GM19452 (cell line): ENCODE data around the gene SPATA24.
"Not testable (repeated sequence)": the region's sequence is repeated elsewhere in the genome, so short reads cannot be mapped to it uniquely, and the experiment has no call there.

Source experiments
- ATAC-seq: cut with Tn5 transposase; IDR thresholded peaks from one replicate; pipeline ENCODE4 v1.9.1; 2021; ENCODE audit not compliant: unreplicated experiment

Gene SPATA24

DNA sequence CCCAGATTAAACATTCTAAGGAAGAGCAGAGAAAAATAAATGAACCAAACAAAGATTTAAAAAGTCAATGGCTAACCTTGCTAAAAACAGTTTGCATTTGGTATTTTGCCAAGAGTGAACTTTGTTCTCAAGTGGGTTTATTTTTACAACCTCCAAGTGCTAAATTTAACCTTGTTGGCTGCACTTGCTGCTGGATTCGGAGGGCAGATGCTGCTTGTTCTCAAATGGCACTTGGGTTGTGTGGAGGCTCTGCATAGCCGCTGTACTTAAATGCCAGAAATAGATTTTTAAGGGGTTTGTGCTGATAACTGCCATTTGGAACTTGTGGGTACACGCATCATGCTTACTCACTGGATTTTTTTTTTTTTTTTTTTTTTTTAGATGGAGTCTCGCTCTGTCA, 13.3 kb upstream of the SPATA24 start:
- no peak for ATAC-seq

DNA sequence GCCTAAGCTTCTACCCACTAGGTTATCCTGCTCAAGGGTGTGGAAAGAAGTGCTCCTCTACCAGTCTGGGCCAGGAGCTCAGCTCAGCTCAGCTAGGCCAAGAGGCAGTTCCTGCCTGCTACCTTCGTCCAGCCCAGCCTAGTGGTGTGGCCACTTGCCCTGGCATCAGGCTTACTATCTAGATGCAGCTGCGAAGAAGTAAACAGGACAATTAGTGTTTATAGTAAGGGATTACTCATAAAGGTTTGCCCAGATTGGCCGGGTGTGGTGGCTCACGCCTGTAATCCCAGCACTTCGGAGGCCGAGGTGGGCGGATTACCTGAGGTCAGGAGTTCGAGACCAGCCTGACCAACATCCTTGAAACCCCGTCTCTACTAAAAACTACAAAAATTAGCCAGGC, 12.8 kb upstream of the SPATA24 start:
- no peak for ATAC-seq

DNA sequence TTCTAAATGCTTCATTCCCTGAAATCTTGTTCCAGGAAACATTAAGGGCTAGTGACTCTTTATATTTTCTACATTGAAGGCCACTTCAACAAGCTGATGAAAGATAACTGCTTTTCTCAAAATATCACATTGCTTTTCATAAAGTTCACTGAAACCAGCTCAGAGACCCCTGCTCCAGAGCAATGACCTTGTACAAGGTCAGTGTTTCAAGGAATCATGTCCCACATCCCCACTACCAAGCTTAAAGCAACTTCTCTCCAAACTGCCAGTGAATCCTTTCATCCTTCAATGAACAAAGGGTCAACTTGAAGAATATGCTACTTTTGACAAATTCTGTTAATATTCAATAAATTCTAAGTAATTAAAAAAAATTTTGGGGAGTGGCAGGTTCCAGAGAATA, 12.0 kb upstream of the SPATA24 start:
- ATAC-seq, result no peak

DNA sequence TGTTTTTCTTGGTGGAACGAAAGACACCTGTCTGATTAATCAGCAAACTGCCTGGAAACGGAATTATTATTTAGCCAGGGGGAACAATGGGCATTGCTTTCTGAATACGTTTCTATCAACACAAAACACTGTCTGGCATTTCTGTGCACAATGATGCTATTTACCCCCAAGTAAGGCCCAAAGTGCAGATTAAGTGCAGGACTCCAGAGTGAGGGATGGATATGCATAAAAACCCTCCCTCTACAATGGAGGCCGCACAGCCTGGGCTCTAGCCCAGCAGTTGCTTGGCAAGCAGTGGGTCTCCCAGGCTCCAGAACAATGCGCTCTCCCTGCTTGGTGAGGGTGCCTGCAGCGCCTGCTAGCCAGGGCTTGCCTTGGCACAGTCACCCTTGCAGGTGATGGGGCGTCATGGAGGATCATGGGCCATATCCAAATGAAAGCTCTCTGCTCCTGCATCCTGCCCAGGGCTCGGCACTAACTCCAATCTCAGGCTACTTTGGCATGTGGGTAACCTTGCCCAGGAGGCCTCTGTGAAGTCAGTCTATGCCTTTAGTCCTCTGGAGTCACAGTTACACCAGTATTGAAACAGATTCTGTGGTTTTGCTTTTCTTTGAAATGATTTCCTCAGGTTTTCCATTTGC, 11.5 kb upstream of the SPATA24 start:
- no peak for ATAC-seq

DNA sequence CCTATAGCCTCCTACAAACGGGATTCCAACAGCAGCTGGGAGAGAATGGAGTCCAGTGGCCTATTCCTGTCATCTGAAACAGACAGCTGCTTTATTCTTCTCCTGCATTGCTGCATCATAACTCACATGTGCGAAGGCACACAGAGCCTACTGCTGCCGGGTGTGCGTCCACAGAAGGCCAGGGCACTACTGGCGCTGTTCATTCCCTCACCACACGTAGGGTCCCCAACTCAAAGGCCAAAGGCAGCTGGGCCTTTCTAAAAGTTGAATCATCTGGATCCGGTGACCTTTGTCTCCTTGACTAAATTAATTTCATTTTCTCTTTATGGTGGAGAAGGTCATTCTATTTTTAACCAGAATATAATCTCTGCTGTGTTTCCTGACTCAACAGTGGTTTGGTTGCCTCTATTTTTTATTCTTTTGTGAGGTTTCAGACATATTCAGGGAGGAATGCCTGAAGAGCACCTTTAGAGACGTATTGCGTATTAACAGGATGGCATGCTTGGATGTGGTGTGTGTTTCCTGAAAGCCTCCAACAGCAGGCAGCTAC, 10.8 kb upstream of the SPATA24 start:
- no peak for ATAC-seq

DNA sequence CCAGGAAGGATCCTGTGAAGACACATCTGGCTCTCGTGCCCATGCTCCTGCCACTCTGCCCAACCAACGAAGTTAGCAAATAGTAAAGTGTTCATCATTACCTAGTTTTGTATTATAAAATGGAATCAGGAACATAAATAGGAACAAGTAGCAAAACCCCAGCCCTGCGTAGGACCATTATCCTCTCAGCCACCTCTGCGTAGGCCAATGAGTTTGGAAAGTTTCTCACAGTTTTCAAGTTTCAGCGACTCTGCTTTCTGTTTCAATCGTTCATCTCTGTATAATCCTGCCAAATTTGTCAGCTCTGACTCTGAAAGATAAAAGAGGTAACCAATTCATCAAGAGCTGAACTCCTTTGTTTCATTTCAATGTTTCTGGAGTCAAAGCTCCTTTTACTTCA, 10.1 kb upstream of the SPATA24 start:
- no peak for ATAC-seq

DNA sequence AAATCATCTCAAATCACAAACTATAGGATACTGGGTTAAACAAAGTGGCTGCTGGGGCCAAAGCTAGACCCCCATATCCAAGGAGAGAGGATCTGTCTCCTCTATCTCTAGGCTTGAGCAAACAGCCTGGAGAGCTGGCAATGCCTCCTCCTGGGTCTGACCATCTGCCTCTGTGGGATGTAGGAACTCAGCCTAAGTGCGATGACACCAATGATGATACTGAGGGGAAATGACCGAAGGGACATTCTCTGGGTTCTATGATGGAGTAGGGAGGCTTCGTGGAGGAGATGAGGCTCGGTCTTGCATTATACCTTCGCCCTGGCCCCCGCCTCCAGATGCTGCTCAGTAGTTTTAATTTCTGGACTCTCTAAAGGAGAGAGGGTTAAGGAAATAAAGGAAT, 9.3 kb upstream of the SPATA24 start:
- ATAC-seq, result no peak

DNA sequence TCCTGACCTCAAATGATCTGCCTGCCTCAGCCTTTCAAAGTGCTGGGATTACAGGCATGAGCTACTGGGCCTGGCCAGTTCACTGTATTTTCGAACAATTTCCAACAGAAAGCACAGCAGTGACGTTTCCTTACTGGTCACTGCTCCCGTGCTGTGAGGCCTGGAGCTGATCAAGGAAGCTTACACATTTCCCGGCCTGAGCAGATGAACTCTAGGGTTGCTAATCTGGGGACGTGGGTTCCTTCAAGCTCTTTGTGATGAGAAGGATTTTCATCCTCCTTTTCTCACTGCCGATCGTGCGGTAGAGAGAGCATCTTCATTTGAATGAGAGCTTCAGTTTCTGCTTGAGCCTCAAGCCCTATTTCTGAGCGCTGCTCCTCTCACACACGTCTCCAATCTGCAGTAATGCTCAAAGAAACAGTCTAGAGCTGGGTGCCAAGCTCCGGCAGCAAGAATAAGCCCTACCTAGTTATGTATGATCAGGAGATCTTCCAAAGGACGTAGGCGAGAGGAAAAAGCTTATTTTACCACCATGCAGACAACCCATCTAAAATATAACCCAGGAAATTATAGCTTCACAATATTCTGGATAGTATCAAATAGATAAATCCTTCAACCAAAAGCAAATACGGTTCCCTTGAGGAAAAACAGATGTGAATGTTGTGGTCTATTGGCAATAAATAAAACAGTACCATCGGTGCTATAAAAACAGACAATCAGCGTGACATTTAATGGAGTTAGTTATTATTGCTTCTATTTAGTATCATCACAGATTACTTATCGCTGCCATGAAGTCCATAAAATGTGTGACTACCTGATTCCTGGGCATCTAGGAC, 7.3 kb upstream of the SPATA24 start:
- no peak for ATAC-seq

DNA sequence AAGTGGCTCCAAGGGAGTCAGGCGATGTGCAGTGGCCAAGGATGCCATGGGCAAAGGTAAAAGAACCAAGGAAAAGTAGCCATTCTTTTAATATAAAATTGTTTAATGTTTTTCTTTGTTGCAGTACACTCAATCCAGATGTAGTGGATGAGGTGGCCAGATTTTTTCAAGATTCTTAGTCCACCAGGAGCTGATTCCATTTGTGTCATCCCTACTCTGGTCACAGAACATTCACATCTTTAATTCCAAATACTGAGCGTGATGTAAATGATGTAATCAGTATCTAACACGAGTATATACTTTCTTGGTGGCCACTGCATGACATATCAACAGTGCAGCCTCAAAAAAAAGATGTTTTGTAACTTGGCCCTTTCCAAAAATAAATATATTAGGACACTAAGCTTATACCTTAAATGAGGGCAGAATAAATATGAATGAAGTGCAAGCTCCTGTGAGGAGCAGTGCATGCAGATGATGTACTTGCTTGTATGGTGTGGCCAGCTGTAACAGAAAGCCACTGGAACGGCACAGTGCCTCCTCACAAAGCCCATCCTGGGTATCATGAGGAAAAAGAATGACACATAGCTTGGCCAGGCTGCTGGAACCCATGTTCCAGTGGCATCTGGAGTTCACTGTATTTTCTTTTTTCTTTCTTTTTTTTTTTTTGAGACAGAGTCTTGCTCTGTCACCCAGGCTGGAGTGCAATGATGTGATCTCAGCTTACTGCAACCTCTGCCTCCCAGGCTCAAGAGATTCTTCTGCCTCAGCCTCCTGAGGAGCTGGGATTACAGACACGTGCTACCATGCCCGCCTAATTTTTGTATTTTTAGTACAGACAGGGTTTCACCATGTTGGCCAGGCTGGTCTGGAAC, 6.5 kb upstream of the SPATA24 start:
- no peak for ATAC-seq

DNA sequence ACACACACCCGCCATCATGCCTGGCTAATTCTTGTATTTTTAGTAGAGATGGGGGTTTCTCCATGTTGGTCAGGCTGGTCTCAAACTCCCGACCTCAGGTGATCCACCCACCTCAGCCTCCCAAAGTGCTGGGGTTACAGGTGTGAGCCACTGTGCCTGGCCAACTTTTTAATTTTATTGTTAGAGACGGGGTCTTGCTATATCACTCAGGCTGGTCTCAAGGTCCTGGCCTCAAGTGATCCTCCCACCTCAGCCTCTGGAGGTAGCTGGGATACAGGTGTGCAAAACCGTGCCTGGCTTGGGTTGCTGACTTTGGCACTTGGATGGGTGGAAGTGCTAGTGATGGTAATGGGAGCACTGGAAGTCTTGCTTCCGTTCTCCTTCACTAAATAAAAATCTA, 5.2 kb upstream of the SPATA24 start:
- ATAC-seq, result not testable (repeated sequence)

DNA sequence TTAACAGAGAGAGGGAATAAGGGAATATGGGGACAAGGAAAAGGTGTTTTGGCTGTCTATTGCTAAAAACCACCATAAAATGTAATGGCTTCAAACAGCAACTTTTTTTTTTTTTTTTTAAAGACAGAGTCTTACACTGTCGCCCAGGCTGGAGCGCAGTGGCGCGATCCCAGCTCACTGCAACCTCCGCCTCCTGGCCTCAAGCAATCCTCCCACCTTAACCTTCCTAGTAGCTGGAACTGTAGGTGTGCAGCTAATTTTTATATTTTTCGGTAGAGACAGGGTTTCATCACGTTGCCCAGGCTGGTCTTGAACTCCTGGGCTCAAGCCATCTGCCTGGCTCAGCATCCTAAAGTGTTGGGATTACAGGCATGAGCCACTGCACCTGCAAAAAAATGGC, 4.3 kb upstream of the SPATA24 start:
- no peak for ATAC-seq

DNA sequence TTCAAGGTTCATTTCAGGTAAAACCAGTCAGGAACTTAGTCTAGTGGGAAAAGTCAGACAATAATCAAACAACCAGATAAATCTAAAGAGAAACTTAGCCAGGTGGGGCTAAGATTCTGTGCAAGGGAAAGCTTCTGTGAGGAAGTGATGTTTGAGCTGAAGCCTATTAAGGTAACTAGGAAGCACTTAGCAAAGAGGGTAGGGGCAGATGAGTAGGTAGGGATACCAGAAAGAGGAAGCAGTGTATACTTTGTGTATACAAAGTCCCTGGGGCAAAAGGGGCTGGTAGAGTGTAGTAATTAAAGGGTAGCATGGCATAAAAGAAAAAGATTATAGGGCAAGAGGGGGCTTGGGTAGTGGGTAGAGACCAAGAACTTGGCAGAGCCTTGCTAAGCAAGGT, 3.6 kb upstream of the SPATA24 start:
- no peak for ATAC-seq

DNA sequence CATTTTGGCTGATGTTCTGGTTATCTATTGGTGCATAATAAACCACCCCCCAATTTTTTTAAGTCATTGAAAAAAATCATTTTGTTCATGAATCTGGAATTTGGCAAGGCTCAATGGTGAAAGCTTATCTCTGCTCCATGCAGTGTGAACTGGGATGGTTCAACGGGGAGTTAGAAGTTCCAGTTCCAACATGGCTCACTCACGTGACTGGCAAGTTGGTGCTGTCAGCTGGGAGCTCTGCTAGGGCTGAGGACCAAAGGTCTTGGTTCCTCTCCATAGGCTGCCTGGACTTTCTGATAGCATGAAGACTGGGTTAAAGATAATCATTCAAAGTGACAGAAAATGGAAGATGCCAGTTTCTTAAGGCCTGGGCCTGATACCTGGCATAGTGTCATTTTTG, 3.1 kb upstream of the SPATA24 start:
- no peak for ATAC-seq

DNA sequence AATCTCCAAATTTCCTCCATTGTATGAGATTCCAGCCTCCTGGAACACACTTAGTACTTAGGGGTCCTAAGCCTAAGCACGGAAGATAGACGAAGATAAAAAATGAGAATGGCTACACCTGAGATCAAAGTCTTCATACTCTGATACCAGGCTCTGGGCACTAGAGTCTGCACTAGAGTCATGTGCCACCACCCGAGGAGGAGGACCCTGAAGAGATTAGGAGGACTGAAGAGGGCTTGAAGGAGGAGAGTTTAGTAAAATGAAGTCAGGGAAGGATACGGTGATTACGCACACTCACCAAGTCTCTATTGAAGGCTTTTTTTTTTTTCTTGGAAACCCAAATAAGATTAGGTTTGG, 573 bp upstream of the SPATA24 start:
- ATAC-seq, result no peak

DNA sequence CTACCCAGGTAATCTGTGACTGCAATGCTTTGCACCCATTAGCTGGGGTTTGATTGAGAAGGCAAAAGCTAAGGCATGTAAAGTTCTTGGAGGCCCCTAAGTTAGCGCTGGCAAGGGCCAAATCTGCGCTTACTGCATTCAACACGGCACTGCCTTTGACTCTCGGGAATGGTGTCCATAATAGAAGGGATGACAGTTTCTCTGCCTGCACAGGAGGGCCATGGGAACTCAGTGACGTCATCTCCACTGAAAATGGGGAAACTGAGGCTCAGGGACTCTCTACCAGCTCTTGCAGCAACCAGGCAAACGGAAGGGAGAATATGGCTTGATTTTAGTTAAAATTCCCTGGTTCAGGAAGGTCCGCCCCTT, 487 bp downstream of the SPATA24 start:
- no peak for ATAC-seq

DNA sequence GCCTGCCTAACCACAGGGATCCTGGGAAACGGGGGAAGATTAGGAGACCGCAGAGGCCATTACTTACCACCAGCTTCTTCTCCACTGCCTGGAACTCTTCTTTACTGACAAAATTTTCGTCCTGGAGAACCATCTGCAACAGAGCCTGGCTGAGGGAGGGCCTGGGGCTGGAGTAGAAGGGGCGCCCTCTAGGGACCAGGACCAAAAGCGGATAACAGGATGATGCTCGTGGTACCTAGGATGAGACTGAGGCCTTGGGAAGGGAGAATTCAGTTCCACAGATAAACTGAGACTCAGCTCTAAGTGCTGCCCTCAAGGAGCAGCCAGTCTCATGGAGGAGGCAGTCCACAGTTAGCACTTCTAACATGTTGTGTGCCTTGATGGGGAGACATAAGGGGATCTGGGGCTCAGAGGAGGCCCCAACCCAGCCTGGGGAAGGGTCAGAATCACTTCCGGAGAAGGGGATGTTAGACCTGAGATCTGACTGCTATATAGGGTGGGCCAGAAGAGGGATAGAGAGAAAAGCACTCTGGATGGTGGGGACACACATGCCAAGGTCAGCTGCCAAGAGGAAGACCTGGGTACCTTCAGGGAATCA, 1.2 kb downstream of the SPATA24 start:
- no peak for ATAC-seq

DNA sequence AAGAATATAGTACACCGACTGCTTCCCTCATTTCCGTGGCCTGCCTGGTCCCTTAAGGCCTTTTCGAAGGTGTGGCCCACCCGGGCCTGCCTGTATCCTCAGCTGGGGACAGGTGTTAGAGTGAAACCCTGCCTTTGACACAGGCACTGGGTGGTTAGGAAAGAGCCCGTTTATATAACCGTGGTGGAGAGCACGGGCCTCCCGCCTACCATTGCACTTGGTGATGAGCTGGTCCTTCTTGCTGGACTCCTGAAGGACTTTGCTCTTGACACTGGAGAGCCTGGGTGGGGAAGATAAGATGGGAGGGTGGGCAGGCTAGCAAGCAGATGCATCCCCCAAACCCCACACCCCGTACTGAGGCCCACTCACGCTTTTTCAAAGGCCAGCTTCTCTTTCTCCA, 2.3 kb downstream of the SPATA24 start:
- no peak for ATAC-seq

DNA sequence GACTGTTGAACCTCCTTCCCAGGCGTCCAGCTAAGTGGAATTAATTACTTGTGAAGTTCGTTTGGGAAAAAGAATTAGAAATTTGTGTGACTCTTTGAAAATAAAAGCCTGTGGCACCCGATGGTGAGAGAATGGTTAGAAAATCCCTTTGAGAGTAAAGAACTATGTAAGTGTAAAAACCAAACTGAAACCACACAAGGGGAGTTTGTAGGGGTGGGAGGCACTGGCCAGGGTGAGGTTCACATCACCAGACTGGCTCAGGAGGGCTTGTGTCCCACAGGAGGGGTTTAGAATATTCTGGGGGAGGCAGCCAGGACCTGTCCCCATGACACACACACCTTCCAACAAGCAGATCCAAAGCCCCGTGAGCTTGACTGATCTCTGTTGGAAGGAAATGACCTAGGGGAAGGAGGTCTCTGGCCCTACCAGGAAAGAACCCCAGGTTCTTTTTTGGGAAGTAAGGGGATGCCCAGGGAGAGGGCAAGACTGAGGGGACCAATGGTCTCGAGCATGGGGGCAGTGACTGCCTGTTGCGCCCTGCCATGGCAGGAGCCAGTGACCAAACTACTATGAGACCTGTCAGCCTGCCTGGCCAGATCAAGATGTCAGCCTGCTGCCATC, 4.3 kb downstream of the SPATA24 start:
- ATAC-seq, result peak; percentile 24

DNA sequence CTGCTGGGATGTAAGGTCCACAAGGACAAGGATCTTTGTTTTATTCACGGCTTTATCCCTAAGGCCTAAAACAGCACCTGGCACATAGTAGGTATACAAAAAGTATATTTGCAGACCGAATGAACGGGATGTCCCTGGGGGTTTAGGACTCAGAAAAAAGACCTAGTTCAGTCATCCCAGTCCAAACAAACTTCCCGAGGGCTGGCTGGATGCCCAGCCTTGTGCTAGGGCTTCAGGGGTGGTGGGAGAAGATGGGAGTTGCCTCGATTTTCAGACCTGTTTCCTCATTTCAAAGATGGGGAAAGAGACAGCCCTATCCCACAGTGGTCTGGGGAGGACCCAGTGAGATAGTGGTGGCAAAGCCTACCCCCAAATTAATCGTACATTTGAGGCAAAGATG, 6.0 kb downstream of the SPATA24 start:
- no peak for ATAC-seq

DNA sequence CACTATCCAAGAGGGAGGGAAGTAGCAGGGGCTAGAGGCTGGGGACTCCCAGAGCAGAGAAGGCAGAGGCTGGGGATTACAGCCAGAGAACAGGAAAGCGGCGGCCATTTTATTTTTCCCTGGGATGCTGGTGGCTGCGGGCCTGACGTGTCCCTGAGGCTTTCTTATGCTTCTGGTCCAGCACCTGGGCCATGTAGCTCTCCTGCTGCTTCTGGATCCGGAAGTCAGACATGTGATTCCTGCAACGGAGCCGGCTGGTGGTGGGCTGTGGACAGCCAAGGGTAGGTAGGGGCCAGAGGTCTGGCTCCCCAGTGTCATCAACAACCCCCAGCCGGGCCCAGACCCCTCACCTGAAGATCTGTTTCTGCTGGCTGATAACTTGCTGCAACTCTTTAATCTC, 7.2 kb downstream of the SPATA24 start:
- ATAC-seq, result no peak
